ENCODE results near the gene PARD3.
A peak's percentile ranks its signal among the peaks of the same experiment; 100 is the strongest.
"Not testable (repeated sequence)": the region's sequence is repeated elsewhere in the genome, so short reads cannot be mapped to it uniquely, and the experiment has no call there.

PARD3 gene

DNA sequence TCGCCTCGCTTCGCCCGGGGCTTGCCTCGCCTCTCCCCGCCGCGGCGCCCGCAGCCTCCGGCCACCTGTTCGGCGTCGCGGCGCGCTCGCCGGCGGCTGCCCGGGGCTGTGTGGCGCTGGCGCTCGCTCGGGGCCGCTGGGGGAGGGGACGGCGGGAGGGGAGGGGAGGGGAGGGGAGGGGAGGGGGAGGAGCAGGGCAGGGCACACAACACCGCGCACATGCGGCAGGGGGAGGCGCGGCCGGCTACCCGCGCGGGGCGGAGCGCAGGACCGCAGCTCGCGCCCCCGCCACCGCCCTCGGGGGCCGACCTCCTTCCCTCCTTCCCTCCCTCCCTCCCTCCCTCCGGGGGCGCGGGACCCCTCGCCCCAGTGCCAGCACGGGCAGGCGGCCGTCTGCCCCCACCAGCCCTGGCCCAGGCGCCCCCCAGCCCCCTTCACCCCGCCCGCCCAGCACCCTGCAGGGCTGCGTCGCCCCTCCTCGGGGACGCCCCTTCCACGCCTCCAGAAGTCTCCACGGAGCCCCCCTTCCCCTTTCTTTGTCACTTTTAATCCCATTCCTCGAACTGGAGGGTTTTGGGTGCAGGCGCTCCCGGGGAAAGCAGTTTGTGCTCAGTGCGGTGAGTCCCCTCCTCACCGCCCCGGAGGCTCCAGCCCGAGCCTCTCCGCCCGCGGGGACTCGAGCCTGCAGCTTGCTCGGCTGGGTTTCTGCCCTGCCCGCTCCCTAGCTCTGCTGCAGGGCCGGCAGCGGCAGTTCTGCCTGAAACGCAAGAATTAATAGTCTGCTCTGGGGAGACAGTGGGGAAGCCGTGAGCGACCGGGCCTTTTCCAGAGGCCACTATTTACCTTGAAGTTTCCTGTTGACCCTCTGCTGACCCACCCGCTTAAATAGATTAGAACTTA, at the start of gene PARD3:
Gene PARD3, minus strand, starts transcription at position 112 of the 900 bp plus-strand sequence. CDS start 301 bp downstream, outside the sequence.
- peak; percentile 83 for DNase-seq (ENCODE audit: low spot score)

DNA sequence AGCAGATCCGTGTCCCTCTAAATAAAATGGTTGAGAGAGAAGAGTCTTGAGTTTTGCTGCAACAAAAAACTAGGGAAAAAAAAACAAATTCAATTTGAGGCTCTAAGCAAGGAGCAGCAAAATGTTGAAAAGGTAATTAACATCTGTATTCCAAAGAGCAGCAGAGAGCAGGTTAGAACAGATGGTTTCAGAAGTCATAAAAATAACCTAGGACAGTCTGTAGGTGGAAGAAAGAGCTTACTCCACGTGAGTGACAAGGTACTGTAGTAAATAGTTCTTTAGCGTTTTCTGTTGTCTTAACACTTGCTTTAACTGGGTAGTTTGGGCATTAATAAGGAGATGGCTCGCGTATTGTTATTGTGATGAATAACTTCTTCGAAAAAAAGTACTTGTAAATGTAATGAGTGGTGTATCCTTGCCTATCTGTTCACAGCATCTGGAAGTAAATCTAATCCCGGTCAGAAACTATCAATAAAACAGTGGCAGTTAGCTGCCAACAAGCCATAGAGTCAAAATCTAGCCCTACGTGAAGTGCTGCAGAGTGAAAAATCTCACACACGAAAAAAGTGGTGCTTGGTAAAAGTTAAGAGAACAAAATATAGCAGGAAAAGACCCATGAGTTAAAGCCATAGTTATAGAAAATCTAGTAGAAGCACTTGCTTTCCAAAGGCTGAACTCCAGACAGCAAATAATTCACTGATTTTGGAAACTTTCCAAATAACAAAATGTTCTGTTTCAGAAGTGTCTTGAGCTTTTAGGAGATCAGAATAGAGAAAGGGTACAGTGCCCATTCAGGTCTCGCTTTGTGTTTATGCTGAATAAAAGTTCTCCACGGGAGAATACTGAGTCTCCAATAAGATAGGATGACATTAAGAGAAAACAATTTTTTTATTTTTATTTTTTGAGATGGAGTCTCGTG, 49.3 kb upstream of the PARD3 start:
- no peak for DNase-seq (ENCODE audit: low spot score)

DNA sequence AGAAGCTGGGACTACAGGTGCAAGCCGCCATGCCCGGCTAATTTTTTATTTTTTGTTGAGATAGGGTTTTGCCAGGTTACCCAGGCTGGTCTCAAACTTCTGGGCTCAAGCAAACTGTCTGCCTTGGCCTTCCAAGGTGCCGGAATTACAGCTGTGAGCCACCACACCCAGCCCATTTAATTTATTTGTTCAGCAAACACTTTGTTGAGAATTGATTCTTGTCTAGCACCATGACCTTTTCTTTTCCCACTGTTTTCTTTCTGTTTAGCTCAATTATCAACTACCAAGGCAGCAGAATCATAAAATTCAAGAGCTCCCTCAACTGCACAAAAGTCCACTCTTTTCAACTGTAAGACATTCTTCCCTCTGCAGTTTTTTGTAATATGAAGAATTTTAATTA, 47.8 kb upstream of the PARD3 start:
- no peak for DNase-seq (ENCODE audit: low spot score)

DNA sequence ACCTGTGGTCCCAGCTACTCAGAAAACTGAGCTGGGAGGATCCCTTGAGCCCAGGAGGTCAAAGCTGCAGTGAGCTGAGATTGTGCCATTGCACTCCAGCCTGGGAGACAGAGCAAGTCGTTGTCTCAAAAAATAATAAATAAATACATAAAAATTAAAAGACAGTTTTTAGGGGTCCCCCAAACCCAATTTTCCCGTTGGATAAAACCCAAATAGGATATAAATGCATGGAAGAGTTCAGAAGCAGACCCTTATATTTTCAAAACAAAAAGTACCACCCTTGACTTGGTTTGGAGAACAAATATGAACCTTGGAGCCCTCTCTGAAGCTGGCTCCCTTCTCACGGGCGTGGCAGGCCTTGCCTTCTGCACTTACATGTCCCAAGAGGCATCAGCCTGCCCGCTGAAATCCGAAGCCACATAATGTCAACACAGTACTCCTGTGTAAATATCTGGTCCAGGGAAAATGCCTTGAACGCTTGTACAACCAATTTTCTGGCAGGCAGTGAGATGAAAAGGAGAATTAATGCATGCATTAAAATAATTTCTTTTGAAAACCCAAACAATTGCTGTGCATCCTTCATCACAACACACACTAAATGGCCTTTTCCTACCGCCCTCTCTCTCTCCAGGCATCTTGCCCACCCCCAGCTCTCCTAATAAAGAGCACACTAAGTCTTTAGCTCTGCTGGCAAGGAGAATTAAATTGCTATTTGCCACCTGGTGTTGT, 46.4 kb upstream of the PARD3 start:
- no peak for DNase-seq (ENCODE audit: low spot score)

DNA sequence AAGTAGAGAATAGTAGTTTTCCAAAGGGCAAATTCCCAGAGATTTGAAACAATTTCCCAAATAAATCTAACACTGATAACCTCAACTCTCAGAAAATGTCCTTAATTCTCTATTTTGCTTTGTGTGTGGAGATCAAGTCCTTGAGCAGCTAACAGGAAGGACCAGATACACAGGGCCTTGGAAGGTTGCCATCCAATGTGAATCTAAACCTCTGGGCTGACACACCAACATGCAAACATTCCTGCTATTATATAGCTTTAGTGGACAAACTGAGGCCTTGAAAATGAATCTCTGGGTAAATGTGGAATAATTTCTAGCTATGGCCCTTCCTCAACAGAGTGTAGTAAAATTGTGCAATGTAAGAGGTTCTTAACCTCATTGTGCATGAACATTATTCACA, 44.1 kb upstream of the PARD3 start:
- DNase-seq (ENCODE audit: low spot score) = no peak

DNA sequence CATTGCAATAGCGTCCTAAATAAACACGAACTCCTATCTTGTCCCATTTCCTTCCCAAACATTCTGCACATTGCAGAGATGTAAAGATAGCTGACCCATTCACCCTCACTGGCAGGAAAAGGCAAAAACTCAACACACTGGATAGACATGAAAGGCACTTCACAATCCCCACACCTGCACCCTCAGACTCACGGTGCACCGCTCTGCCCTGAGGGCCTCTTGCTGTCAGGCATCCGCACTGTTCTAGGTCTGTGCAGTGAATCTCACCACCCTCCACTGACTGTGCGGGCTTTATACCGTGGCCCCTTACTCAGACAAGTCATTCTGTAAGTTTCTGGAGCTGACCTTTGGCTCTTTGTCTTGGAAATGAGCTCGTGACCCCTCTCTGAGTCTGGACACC, 42.9 kb upstream of the PARD3 start:
- DNase-seq (ENCODE audit: low spot score) = no peak

DNA sequence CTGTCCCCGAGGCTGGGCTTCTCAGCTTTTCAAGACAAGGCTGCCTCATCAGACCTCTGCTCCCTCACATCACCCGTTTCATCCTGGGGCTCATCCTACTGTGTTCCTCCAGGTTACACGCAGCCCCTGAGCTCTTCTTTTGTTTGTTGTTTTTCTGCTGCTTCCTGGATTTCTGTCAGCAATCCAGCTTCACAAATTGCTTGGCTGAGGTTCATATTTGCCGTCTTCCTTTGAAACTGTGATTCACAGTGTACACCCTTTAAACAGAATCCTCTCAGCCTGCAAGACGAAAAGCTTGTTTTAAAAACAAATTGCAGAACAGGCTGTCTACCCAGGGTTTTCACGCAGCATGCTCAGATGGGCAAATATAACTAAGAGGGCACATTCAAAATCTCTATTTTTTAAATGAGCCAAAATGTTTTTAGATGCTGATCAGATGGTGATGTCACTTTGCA, 39.1 kb upstream of the PARD3 start:
- no peak for DNase-seq (ENCODE audit: low spot score)

DNA sequence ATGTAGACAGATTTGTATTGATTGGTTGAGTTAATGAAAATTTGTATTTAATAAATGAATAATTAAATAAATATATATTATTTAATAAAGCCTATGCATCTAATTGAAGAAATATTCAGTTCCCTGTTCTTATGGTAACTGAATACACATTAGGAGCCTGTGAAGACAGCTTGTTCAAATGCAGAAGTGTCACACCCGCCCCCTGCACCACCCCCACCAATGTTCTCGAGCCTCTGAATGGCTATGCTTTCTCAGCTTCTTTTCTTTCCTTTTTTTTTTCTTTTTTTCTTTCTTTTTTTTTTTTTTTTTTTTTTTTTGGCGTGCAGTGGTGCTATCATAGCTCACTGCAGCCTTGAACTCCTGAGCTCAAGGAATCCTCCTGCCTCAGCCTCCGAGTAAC, 38.3 kb upstream of the PARD3 start:
- no peak for DNase-seq (ENCODE audit: low spot score)

DNA sequence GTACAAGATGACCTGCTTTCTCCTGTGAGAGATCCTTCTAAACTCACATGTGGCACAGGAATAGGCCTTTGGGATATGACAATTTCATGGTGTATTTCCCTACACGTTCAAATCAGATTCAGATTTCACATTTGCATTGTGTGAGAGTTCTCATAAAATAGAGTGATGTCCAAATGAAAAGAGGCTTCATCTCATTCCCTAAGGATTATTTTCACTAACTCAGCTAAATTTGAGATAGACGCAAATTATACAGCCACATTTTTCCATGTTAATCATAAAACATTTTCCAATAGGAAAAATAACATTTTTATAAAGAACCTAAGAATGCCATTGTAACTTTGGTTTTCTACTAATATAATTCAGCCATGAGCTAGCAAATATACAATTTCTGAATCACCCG, 35.5 kb upstream of the PARD3 start:
- DNase-seq (ENCODE audit: low spot score) = no peak

DNA sequence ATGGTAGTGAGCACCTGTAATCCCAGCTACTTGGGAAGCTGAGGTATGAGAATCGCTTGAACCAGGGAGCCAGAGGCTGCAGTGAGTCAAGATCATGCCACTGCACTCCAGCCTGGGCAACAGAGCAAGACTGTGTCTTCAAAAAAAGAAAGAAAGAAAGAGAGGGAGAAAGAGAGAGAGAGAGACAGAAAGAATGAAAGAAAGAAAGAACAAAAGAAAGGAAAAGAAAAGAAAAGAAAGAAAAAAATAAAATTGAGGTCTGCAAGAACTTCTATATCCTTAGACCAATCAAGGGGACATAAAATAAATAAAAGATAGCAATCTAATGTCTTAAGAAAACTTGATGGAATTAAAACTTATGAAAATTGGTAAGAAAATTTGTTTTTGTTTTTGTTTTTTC, 34.9 kb upstream of the PARD3 start:
- no peak for DNase-seq (ENCODE audit: low spot score)

DNA sequence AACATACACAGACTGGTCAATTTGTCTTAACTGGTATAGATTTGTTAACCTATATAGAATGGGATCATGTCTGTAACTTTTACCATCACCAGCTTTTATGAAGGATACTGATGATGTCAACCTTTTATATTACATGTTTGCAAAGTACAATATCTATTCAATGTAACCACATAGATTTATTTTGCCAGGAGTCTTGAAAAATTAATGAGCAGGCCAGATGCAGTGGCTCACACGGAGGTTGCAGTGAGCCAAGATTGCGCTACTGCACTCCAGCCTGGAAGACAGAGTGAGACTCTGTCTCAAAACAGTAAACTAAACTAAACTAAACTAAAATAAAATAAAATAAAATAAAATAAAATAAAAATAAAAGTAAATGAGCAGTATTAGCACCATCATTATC, 30.0 kb upstream of the PARD3 start:
- no peak for DNase-seq (ENCODE audit: low spot score)

DNA sequence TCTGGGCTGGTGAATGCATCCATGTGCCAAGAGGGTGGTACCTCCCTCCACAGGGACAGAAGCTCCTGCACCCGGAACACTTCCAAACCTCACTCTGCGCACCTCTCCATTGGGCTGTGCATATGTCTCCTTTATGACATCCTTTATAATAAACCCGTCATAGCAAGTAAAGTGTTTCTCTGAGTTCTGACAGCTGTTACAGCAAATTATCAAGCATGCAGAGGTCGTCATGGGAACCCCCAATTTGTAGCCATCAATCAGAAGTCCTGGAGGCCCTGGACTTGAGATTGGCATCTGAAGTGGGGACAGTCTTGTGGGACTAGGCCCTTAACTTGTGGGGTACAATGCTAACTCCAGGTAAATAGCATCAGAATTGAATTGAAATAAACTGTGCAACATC, 29.4 kb upstream of the PARD3 start:
- DNase-seq (ENCODE audit: low spot score) = no peak

DNA sequence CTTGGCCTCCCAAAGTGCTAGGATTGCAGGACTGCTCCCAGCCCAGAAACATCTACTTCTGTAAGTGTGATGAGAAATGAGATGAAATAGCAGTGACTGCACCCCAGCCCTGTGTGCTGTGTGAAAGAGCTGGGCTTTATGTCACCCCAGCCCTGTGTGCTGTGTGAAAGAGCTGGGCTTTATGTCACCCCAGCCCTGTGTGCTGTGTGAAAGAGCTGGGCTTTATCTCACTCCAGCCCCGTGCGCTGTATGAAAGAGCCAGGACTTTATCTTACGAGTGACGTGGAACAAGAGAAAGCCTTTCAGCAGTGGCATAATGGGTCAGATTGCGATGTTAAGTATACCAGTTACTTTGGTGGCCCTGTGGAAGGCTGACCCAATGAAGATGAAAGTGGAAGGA, 28.4 kb upstream of the PARD3 start:
- not testable (repeated sequence) for DNase-seq (ENCODE audit: low spot score)

DNA sequence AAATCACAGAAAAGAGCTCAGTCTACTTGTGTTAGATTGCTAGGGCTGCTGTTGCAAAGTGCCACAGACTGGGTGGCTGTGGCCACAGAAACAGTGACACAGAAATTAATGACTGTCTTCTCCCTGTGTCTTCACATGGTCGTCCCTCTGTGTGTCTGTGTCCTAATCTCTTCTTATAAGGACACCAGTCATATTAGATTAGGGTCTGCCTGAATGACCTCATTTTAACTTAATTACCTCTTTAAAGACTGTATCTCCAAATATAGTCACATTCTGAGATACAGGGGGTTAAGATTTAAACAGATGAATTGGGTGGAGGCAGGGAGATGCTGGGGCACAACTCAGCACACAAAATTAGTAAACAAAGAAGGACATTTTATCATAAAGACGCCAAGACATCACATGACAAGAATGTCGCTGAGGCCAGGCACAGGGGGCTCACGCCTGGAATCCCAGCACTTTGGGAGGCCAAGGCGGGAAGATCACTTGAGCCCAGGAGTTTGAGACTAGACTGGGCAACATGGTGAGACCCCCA, 23.3 kb upstream of the PARD3 start:
- DNase-seq (ENCODE audit: low spot score) = no peak

DNA sequence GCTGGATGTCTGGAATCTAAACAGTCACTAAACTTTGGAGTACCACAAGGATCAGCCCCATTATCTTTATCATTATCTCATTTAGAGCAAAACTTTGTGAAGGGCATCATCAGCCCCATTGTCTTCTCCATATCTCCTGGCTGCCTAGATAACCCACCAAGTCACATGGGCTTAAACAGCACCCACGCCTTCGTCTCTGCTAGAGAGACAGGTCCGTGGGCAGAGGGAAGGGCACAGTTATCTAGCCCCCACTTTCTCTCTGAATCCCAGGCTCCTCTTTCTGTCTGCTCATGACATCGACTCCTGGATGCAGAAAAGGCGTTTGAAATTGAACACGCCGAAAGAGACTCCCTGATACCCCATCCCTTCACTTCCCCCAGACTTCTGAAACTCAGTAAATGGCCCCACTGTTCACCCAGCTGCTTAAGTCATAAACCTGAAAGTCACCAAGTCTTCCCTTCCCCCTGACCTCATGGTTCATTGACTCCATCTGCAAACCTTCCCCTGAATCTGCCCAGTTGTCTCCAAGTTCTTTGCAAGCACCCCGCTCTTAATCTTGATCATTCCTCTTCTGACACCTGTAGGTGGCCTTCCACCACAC, 20.9 kb upstream of the PARD3 start:
- DNase-seq (ENCODE audit: low spot score) = no peak

DNA sequence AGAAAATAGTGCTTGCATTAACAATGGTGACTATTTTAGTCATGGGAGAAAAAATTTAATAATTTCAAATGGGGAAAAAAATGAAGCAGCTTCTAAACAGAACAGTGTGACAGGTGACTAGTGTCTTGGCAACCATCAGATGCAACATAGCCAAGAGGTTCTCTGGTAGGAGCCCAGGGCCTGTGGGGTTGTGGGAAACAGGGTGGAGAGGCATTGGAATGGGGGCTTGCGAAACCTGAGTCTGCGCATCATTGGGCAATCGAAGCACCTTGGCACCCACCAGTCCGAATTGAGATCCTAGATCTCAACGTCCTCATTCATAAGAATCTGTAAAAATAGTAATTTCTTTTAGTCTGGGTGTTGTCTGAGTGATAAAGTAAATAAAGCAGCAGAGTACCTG, 19.2 kb upstream of the PARD3 start:
- no peak for DNase-seq (ENCODE audit: low spot score)

DNA sequence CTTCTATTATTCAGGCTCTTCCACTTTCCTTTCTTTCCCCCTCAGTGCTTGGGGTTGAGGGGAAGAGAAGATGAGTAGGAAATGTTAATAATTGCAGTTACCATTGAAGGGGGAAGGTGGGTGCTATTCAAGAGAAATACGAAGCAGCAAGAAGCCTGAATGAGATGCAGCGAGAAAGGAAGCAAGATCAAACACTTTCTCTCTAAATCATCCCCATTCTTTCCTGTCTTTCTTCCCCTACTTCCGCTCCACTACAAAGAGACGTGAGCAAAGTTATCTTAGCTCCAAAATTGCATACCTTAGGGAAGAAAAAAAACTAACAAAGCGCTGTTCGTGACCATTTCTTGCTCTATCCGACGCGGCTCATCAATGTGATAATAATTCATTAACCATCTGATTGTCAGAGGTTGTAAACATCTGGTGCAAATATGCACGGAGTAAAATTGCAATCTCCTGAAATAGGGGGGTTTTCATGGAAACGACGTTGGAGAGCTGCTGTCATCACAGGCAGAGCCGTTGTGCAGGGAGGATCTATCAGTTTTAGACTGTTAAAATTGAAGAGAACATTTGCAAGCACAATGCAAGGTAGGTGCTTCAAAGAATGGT, 15.2 kb upstream of the PARD3 start:
- DNase-seq (ENCODE audit: low spot score) = no peak

DNA sequence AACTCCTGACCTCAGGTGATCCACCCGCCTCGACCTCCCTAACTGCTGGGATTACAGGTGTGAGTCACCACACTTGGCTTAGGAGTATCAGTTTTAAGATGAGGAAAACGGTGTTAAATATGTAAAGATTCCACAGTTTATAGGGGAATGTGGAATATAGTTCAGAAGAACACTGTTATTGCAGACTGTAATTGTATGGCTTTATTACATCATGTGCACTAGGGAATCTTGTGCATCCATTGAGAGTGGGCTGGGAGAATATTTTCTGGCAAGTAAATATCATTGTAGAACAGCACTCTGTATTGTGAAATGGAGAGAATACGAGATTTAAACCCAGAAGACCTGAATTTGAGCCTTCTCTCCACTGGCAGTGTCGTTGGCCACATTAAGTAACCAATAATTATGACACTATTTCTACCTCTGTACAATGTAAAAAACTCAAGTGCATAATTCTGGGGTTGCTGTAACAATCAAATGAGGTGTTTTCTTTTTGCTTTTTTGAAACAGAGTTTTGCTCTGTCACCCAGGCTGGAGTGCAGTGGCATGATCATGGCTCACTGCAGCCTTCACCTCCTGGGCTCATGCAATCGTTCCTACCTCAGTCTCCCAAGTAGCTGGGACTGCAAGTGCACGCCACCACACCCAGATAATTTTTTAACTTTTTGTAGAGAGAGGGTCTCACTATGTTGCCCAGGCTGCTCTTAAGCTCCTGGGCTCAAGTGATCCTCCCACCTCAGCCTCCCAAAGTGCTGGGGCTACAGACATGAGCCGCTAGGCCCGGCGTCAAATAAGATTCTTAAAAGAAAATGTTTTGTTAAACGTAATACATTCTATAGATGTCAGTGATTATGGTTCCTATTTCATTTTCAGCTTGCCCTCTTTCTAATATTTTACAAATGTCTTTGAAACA, 12.0 kb upstream of the PARD3 start:
- DNase-seq (ENCODE audit: low spot score) = no peak

DNA sequence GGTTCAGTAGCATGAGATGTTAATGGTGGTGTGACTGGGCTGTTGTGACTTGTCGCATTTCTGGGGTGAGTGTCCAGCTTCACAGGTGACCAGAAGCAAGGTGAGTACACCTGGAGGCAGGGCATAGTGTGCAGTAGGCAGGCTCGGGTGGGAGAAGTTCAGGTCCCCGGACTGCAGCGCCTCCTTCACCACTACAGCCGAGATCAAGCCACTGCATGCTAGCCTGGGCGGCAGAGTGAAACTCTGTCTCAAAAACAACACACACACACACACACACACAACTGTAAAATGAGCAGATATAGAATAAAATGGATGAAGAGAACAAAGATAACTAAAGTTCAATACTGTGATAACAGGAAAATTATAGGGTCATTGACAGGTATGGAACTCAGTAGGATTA, 11.1 kb upstream of the PARD3 start:
- DNase-seq (ENCODE audit: low spot score) = no peak

DNA sequence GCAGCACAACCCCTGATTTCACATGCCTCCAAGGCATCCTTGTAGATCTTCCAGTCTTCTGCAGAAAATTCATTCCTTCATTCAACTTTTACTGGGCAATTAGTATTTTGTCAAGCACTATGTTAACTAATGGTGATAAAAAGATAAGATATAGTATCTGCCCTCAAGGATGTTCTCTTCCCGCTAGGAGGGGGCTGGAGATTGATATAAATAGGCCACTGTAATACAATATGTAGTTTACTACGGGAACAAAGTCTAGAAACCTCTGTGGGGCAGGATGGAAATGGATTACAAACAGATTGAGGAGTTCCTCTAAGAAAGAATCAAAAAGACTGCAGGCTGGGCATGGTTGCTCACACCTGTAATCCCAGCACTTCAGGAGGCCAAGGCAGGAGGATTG, 10.3 kb upstream of the PARD3 start:
- DNase-seq (ENCODE audit: low spot score) = no peak

All from RKO (cell line).